ENCODE data around the gene GLTPD2. TPM values are rescaled to one million over a fixed set of nuclear protein-coding genes. Genes with fewer than 3 reads are reported as not detected.

Gene GLTPD2
- total RNA-seq, 1 donor from 2014 or later, result not detected

GRCh38 chr17:4753392-4753791 lies 35.4 kb upstream of the GLTPD2 start:
- no peaks in the 10 kb centered on the region for H3K4me1 ChIP-seq
- H3K27me3 ChIP-seq, result no peaks in the 10 kb centered on the region
- intact Hi-C loops (cut with DNase I), result no loop called here

GRCh38 chr17:4759776-4760236 lies 29.0 kb upstream of the GLTPD2 start:
- no peaks in the 10 kb centered on the region for H3K4me1 ChIP-seq
- H3K27ac ChIP-seq, result no peak overlapping the region
- H3K4me3 ChIP-seq, result no peak overlapping the region
- DNase-seq (ENCODE audit: extremely low spot score in 2 of 2), result no peak
- intact Hi-C loops (cut with DNase I), result no loop called here
- TF ChIP-seq POLR2A (IDR thresholded peaks at IDR 0.05), result no peak
- TF ChIP-seq POLR2AphosphoS5 (IDR thresholded peaks at IDR 0.05; ENCODE audit: insufficient read depth in 1 of 2, low read depth in 1 of 2), result no peak
- no peak for TF ChIP-seq CTCF (IDR thresholded peaks at IDR 0.05)
- no peaks in the 10 kb centered on the region for H3K9me3 ChIP-seq
- no peaks in the 10 kb centered on the region for H3K27me3 ChIP-seq
- no peaks in the 10 kb centered on the region for H3K36me3 ChIP-seq

More at GRCh38 chr17:4753392-4753791, 35.4 kb upstream of the GLTPD2 start:
- Histone ChIP-seq H3K36me3 (no peaks in the 10 kb centered on the region), H3K27ac (no peak overlapping the region), H3K9me3 (no peaks in the 10 kb centered on the region), H3K4me3 (no peak overlapping the region)
- no peak for DNase-seq (ENCODE audit: extremely low spot score in 2 of 2)
- TF ChIP-seq CTCF (IDR thresholded peaks at IDR 0.05) (no peak), POLR2A (IDR thresholded peaks at IDR 0.05) (no peak), POLR2AphosphoS5 (IDR thresholded peaks at IDR 0.05; ENCODE audit: insufficient read depth in 1 of 2, low read depth in 1 of 2) (no peak)

- no peak overlapping the region for H3K27ac ChIP-seq
These were observed 24.2 kb upstream of the GLTPD2 start for GRCh38 chr17:4764595-4764994.

GRCh38 chr17:4766201-4766600 lies 22.6 kb upstream of the GLTPD2 start:
- Histone ChIP-seq H3K27ac (no peak overlapping the region), H3K9me3 (no peaks in the 10 kb centered on the region), H3K27me3 (no peaks in the 10 kb centered on the region), H3K4me3 (no peak overlapping the region), H3K36me3 (no peaks in the 10 kb centered on the region), H3K4me1 (no peaks in the 10 kb centered on the region)
- TF ChIP-seq POLR2AphosphoS5 (IDR thresholded peaks at IDR 0.05; ENCODE audit: insufficient read depth in 1 of 2, low read depth in 1 of 2) (no peak), CTCF (IDR thresholded peaks at IDR 0.05) (no peak), POLR2A (IDR thresholded peaks at IDR 0.05) (no peak)
- no peak for DNase-seq (ENCODE audit: extremely low spot score in 2 of 2)
- intact Hi-C loops (cut with DNase I), result no loop called here

More at GRCh38 chr17:4764595-4764994, 24.2 kb upstream of the GLTPD2 start:
- Histone ChIP-seq H3K27me3 (no peaks in the 10 kb centered on the region), H3K36me3 (no peaks in the 10 kb centered on the region), H3K4me1 (no peaks in the 10 kb centered on the region), H3K9me3 (no peaks in the 10 kb centered on the region), H3K4me3 (no peak overlapping the region)
- intact Hi-C loops (cut with DNase I), result no loop called here
- DNase-seq (ENCODE audit: extremely low spot score in 2 of 2), result no peak
- TF ChIP-seq POLR2AphosphoS5 (IDR thresholded peaks at IDR 0.05; ENCODE audit: insufficient read depth in 1 of 2, low read depth in 1 of 2) (no peak), POLR2A (IDR thresholded peaks at IDR 0.05) (no peak), CTCF (IDR thresholded peaks at IDR 0.05) (no peak)

GRCh38 chr17:4766723-4767122 lies 22.0 kb upstream of the GLTPD2 start:
- no peak for TF ChIP-seq CTCF (IDR thresholded peaks at IDR 0.05)
- no peak for TF ChIP-seq POLR2AphosphoS5 (IDR thresholded peaks at IDR 0.05; ENCODE audit: insufficient read depth in 1 of 2, low read depth in 1 of 2)
- no peak for TF ChIP-seq POLR2A (IDR thresholded peaks at IDR 0.05)
- DNase-seq (ENCODE audit: extremely low spot score in 2 of 2), result no peak
- H3K27ac ChIP-seq, result no peak overlapping the region

More at GRCh38 chr17:4766723-4767122, 22.0 kb upstream of the GLTPD2 start:
- H3K36me3 ChIP-seq, result no peaks in the 10 kb centered on the region
- H3K9me3 ChIP-seq, result no peaks in the 10 kb centered on the region
- intact Hi-C loops (cut with DNase I), result no loop called here
- no peaks in the 10 kb centered on the region for H3K27me3 ChIP-seq
- H3K4me3 ChIP-seq, result no peak overlapping the region
- no peaks in the 10 kb centered on the region for H3K4me1 ChIP-seq
